ENCODE measurements around the gene RSPH9.
"Not testable (repeated sequence)": the region's sequence is repeated elsewhere in the genome, so short reads cannot be mapped to it uniquely, and the experiment has no call there.

The RSPH9 gene

DNA sequence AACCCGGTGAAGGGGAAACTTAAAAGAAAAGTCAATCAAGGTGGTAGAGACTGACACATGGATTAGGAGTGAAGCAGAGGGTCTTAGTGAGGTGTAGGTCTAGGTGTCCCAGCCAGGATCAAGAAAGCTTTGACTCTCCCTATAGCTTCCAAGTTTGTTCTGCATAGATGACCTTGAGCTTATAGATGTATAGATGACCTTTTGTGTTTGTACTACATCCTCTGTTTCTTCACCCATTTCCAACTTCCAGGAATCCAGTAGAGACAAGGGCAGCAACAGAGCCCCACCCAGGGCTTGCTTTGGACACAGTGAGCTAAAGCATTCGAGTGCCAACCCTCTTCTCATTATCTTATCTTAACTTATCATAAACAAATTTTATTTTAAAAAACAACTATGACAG lies 44.6 kb downstream of the RSPH9 start:
- no peak for DNase-seq

DNA sequence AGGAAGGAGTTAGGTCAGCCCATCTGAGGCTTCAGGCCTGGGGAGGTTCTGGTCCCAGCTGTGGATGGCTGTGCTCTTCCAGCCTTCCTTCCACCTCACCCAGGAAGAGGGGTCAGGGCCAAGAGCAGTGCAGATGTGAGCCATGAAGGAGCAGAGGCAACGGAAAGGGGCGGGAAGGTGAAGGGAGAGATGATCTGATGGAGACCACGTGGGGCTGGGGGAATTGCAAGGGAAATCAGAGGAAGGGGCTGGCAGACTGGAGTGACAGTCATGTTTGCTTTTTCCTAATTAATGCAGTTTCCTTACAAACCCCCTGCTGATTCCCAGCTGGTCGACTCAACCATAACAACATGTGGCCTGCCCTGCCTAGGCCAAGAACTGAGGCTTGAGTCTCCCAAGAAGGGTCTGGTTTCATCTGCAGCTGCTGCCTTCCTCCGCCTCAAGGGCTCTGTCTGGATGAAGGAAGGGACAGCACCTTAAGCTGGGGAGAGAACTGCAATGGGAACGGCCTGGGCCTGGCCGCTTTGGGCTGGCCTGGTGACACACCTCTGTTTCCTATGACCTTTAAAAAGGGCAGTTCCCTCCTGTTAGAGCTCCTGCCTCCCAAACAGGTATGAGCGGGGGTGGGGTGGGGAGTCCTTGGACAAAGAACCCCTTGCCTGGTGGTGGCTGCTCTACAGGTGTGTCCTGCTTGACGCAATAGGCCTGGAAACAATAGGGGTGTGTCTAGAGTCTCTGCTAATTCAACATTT lies 50.6 kb downstream of the RSPH9 start:
- DNase-seq: no peak

DNA sequence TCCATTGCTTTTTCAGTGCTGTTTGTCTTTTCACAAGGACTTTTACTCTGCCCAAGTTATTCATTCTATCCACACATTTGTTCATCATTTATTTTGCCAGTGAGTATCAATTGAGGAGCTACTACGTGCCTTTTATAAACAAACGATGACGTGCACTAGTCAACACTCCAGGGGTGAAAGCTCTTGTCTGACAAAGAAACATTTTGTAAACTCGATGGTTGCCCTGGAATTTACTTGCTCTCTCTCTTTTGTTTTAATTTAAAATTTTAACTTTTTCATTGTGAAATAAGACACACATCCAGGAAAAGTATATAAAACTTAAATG lies 51.1 kb downstream of the RSPH9 start:
- no peak for DNase-seq

DNA sequence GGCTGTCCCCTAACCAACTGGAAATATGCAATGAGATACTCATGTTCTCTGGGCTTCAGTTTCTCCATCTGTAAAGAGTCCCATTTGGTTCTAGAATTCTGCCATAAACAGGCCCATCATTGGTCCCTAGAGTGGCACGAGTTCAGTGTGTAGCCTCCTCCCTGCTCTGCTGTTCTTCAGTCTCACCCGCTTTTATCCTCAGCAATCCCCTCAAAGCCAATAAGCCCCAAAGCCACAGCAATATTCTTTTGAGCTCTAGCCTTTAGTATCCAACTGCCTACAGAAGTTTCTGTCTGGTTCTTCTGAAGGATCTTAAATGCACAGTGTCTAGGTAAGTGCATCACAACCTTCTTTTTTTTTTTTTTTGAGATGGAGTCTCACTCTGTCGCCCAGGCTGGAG lies 52.6 kb downstream of the RSPH9 start:
- no peak for DNase-seq

DNA sequence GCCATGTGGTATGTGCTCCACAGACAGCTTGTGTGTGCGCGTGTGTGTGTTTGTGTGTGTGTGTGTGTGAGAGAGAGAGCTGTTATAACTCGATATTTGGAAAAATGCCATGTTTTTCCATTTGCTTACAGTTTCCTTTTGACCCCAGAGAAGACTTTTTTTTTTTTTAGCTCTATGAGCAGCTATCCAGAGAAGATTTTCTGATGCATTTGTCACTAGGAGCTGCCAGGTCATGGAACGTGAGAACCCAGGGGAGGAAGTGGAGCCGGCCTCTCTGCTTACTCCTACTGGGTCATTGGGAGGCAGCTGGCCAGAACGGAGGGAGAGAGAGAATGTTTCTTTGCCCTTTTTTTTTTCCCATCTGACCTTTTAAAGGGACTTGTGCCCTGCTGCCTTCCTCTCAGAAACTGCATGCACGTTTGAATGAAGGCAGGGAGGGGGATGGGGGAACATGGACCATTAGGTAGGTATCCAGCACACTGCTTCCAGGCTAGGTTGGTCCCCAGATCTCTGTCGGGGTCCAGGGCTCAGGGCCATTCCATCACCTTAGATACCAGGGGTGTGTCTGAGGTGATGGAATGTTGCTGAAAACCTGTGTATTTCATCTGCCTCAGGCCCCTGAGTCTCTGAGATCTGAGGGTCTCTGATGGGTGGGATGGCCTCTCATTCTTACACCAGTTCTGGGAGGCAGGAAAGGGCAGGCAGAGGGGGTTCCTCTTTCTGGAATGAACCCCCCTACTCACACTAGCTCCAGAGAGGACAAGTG lies 53.9 kb downstream of the RSPH9 start:
- DNase-seq: no peak

DNA sequence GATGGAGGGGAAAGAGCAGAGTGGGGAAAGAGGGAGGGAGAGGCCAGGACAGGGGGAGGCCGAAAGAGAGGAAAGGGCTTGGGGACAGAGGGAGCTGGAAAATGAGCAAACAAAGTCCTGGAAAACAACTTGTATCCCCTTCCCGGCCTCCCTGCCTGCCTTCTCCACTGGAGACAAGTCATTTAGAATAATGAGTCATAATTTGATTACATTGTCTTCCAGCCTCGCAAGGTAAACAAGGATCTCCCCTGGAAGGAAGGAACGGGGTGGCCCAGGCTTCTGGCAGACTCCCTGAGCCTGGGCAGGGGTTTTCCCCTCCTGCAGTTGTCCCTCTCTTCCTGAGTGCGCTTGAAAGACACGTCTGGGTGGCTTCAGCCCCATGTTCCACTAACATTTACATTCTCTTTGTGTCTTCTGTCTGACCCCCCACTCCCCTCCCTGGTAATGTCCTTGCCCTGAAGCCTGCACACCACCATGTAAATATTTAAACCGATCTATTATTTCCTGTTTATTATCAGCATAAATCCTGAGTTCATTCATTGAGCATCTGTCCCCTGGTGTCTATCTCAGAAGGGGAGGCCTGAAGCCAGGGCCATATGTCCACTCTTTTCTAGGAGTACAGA lies 54.8 kb downstream of the RSPH9 start:
- no peak for DNase-seq

DNA sequence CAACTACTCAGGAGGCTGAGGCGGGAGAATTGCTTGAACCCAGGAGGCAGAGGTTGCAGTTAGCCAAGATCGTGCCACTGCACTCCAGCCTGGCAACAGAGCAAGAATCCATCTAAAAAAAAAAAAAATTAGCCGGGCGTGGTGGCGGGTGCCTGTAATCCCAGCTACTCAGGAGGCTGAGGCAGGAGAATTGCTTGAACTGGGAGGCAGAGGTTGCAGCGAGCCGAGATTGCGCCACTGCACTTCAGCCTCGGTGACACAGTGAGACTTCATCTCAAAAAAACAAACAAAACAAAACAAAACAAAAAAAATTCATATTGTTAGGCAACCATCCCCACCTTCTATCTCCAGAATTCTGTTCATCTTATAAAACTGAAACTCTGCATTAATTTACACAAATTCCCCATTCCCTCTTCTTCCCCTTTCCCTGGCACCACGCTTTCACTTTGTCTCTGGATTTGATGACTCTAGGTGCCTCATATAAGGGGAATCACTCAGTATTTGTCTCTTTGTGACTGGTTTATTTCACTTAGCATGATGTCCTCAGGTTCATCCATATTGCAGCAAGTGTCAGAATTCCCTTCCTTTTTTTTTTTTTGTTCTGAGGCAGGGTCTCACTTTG lies 56.2 kb downstream of the RSPH9 start:
- not testable (repeated sequence) for DNase-seq

DNA sequence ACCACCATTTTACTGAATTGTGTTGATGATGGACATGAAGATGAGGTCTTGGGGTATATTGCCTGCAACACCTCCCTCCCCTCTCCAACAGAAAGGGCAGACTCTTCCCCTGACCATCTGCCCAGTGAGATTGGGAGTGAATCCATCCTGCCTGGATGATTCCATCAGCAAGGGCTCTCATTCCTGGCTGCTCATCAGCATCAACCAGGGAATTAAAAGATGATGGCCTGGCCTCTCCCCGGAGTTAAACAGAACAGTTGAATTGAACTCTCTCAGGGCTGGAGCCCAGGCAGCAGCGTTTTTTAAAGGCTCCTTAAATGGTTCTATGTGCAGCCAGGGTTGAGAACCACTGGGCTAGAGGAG lies 57.3 kb downstream of the RSPH9 start:
- no peak for DNase-seq

DNA sequence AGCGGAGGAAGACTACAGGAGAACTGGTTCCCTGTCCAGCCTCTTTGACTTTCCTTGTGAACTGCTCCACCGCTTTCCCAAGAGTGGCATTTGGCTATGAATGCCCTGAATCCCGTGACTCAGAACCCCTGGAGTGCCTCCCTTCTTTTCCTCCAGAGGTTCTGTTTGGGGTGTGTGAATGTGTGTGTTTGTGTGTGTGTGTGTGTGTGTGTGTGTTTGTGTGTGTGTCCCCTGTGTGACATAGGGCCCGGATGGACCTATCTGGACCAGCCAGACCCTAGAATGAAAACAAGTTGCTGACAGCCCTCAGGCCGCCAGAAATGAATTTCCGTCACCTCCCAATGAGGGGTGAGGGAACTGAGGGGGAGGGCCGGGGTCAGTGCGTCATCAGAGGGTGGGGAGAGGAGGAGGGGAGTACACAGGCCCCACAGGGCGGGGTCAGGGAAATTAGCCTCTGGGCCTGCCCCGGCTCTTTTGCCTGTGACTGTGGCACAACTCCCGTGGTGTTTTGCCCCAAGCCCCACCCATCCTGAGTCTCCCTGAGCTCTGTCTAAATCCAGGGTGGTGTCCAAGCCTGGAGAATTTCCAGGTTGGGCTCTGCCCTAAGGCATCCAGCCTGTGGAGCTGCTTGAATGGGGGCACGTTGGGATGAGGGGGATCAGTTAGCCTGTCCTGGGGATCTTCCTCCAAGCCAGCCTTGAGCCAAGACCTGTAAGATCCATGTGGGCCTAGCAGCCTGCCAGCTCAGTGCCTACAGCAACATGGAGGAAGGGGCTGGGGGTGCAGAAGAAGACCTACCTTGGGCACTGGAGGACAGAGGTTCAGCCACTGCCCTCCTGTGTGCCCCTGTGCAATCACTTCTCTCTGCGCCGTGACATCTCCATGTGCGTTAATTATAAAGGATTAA lies 58.0 kb downstream of the RSPH9 start:
- no peak for DNase-seq

DNA sequence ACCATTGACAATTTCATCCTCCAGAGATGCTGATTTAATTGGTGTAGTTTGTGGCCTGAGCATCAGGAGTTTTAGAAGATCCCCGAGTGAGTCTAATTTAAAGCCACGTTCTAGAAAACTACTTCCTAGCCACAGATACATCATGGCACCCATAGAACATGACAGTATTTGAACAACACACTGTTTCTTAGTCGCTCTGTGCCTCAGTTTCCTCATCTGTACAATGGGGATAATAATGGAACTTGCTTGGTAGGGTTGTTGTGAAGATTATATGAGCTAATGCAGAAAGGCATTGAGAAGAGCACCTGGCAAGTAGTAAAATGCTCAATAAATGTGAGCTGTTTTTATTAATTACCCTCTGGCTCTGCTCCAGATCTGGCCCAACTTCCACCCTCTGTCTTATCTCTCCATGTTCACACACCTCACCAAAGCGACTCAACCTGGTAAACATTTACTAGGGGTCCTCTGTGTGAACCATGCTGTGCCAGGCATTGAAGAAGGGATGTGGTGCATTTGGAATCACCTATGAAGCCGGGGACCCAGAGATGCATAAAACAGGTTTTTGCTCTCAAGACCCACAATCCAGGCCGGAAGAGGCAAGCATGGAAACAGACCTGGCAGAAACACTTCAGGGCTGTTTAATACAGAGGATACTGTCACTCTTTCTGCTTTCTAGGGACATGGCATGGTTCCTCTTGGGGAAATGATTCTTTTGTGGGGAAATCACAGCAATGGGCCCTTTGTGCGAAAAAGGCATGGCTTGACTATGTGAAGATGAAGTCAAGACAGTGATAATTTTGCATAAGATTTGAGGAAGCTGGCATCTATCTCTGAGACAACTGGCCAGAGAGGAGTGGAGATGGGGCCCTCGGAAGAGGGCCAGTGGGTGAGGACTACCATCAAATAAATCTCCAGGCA lies 58.9 kb downstream of the RSPH9 start:
- no peak for DNase-seq

DNA sequence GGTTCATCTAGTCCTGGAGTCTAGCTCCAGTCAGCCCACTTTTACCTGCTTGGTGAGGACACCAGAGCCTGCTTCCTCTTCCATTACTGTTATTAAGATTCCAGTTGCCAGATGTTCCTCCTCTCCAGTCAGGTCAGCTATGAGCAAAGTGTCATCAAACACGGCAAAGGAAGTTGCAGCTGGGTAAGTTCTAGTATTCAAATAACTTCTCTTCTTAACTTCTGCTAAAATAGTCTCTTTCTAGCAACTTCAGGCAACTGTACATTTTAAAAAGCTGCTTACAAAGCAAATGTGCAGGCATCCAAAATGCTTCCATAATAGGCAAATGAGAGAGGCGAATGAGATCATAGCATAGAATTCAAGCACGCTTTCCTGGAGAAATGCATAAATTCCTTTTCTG lies 61.2 kb downstream of the RSPH9 start:
- DNase-seq: no peak

DNA sequence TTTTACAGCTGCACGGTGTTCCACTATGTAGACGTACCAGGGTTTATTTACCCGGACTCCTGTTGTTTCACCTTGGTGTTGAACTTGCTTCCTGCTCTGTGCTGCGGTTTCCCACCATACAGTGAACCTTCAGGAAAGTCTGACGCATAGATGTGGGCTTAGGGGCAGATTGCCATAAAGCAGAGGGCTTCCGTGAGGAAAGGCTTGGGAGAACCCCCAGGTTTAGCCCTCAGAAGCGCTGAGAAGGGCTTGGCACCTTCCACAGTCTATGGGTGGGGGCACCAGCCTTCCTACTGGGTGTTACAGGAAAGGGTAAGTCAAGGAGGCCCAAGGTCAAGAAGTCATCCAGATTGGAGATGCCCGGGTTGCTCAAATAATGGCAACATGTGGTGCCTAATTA lies 62.0 kb downstream of the RSPH9 start:
- no peak for DNase-seq

DNA sequence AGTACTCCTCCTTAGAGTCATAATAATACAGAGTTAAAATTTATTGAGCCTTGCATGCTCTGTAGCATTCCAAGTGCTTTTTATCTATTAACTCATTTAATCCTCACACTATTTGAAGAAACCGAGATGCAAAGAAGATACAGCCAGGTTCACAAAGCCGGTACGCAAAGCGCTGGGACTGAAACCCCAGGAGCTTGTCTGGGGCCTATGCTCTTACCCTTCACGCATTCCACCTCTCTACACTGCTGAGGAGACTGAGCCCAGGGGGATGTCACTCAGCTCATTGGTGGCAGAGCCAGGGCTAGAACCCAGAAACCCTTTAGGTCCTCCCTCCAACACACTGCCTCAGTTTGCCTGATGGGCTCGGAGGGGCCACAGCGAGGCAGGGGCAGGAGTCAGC lies 62.4 kb downstream of the RSPH9 start:
- no peak for DNase-seq

DNA sequence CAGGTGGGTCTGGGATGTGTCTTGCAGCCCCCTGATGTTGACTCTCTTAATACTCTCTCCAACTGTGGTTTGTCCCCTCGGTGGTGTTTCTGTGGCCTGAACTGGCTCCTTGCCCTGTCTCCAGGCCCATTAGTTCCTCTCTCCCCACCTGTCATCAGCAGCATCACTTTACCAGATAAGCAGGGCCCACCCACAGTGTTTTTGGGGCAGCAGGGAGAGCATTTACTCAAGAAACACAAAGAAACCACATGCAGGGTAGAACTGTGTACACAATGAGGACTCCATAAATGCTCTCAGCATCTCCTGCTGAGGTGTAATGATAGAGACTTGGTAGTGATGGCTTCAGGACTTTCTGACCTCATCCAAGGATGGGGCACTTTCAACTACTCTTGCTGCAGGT lies 62.9 kb downstream of the RSPH9 start:
- no peak for DNase-seq

DNA sequence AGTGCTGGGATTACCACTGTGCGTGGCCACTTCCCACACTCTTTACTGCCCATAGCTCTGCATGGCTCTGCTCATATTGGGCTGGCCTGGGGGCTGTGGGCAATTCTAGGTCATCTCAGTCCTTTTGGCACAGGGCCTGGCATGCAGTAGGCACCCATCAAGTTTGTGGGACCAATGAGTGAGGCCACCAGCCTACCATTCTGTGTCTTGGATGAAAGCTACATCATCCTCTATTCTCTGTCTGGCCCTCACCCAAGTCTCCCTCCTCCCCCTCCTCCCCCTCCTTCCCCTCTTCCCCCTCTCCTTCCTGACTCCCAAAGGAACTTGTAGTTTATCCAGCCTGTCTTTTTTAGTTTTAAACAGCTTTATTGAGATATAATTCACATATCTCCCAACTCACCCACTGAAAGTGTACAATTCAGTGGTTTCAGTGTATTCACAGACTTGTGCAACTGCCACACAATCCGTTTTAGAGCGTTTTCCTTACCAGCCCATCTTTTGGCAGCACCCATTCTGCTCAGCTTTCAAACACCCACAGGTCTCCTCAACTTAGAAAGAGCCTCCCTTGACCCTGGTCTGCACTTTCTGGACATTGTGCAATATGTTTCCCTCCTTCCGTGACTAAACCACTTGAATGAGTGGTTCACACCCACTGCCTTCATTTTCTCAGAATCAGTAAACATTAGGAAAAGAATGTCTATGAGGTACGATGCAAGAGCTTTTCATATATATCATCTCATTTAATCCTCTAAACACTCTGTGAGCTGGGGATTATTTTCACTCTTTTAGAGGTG lies 64.2 kb downstream of the RSPH9 start:
- DNase-seq: no peak

DNA sequence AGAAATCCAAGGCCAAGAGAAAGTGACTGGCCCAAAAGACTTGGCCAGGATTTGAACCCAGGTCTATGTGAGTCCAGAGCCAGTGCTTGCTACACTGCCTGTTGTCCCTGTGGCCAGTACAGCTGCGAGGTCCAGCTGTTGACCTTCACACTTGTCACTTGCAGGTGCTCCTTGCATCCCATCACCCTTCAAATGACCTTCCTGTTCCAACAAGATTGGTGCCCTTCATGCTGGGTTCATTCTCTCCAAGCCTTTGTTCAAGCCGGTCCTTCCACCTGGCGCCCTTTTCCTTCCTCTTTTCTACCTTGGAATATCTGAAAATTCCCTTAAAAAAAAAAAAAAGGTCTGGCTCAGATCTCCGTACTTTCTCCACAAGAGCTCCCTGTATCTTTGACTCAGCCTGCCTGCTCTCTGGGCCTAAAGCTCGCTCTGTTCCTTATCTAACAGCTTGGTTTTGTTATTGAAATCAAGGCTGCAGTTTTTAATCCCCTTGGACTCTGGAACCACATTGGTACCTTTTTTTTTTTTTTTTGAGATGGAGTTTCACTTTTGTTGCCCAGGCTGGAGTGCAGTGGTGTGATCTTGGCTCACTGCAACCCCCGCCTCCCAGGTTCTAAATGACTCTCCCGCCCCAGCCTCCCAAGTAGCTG lies 64.9 kb downstream of the RSPH9 start:
- no peak for DNase-seq

DNA sequence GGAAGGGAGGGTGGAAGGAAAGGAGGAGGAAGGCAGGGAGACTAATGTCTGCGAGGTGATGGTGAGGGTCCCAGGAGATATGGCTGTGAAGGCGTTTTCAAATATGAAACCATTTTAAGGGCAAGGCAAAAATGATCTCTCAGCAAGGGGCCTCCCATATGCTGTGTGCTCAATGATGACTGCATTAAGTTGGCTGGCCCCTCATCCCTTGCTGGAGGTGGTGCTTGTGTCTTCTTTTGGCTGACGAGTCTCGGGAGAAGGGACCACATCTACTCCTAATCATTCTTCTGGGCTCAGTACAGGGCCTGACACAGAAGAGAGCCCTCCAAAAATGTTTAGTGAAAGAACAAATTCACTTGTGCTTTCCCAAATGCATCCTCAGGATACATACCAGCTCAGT lies 65.7 kb downstream of the RSPH9 start:
- DNase-seq: no peak

DNA sequence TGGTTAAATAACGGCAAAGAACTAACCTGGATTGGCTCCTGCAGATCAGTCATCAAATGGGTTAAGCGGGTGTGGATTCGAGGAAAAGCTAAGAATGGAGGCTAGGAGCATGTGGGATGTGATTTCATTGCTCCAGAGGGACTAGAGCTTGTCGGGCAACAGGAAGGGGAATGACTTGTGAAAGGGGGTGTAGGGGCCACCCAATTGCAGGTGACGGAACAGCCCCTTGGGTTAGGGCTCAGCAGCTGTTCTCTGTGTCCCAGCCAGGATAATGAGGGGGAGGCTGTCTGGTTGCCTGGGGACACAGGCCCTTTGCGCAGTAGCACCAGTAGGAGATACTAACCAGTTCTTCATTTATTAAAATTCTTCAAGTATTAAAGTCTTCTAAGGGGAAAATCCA lies 67.7 kb downstream of the RSPH9 start:
- DNase-seq: no peak

DNA sequence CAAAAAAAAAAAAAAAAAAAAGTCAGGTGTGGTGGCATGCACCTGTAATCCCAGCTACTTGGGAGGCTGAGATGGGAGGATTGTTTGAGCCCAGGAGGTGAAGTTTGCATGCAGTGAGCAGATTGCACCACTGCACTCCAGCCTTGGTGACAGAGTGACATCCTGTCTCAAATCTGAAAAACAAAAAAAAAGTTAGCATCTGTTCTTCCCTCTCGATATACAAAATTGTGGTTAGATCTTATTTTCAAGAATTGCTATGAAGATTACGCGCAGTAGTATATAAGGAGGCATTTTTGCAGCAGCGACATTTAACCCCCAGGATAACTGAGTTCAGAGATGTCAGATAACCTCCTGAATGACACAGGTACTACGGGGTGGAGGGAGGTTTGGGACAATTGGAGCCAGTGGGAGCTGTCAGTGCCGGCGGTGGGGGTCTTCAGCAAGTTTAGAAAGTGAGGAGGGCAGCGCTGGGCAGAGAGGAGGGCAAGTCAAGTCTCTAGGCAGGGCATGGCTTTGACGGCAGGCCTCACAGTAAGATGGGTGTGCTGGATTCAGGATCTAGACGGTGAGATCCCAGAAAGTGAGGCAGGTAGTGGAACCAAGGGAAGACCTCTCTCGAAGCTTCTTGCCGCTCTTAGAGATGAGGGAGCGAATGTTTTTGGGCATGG lies 68.9 kb downstream of the RSPH9 start:
- no peak for DNase-seq

Measured in CD4-positive, alpha-beta T cell treated with Interleukin-17A for 4 hours (primary cell).